Measurements from ENCODE around the gene CREBL2. TPM values are rescaled to one million over a fixed set of nuclear protein-coding genes. Genes with fewer than 3 reads are reported as not detected.
"Not testable (repeated sequence)": the region's sequence is repeated elsewhere in the genome, so short reads cannot be mapped to it uniquely, and the experiment has no call there.

Gene CREBL2
- total RNA-seq, result 10 to 100 TPM; 16.8 to 20.2 TPM

- CTCF ChIA-PET, result interaction anchor here (0.7 to 1.4 kb wide), 4 partner anchors 10 to 125 kb away, joined by 3 to 4 read pairs (median 4); no protein-coding TSS in a partner anchor
- peaks cover 68% of the 10 kb centered on the region for H3K4me1 Mint-ChIP-seq
- peak within 1 kb of the TSS; percentile 98 for H3K27ac Mint-ChIP-seq
Measured at GRCh38 chr12:12611512-12612306, at the start of gene CREBL2. Gene CREBL2, plus strand, starts transcription at chr12:12611876. Its CDS starts 297 bp downstream, at chr12:12612173.

GRCh38 chr12:12562016-12562483 lies 49.6 kb upstream of the CREBL2 start:
- peaks cover 39% of the 10 kb centered on the region for H3K4me1 Mint-ChIP-seq
- H3K27me3 Mint-ChIP-seq, result no peaks in the 10 kb centered on the region
- DNase-seq (peak; percentile 45), ATAC-seq (no peak)
- POLR2A ChIA-PET, result interaction anchor here (0.6 to 1.4 kb wide), 2 partner anchors 50 to 157 kb away, joined by 3 to 5 read pairs; no protein-coding TSS in a partner anchor
- H3K4me3 Mint-ChIP-seq, result peak overlapping the region; percentile 84
- H3K27ac Mint-ChIP-seq, result peak overlapping the region; percentile 88
- intact Hi-C loops (cut with DNase I, micrococcal nuclease), result loop anchor here (1.0 to 5.0 kb wide), 16 partner anchors 20 to 555 kb away; partner anchors contain the start of genes BORCS5 (in 2 of the 2), CDKN1B (in 2 of the 2) and GPR19 (in 1 of the 2)
- CTCF ChIA-PET, result interaction anchor here (1.1 to 2.6 kb wide), 6 partner anchors 11 to 184 kb away, joined by 3 to 11 read pairs (median 5); no protein-coding TSS in a partner anchor
- H3K9me3 Mint-ChIP-seq (ENCODE audit: low read depth), result no peaks in the 10 kb centered on the region
- H3K36me3 Mint-ChIP-seq (ENCODE audit: low read depth), result peaks cover 23% of the 10 kb centered on the region

More at GRCh38 chr12:12611512-12612306, at the start of gene CREBL2:
- no peaks in the 10 kb centered on the region for H3K27me3 Mint-ChIP-seq
- ATAC-seq (peak; percentile 77), DNase-seq (peak; percentile 92)
- H3K36me3 Mint-ChIP-seq (ENCODE audit: low read depth), result peaks cover 14% of the 10 kb centered on the region
- H3K4me3 Mint-ChIP-seq, result peak within 1 kb of the TSS; percentile 93
- no peaks in the 10 kb centered on the region for H3K9me3 Mint-ChIP-seq (ENCODE audit: low read depth)
- intact Hi-C loops (cut with DNase I, micrococcal nuclease), result loop anchor here (1.0 to 5.0 kb wide), 9 partner anchors 34 to 255 kb away; partner anchors contain the start of genes BORCS5 (in 2 of the 2), GPR19 (in 2 of the 2) and CDKN1B (in 1 of the 2)
- POLR2A ChIA-PET, result interaction anchor here (0.5 to 1.6 kb wide), 6 partner anchors 49 to 255 kb away, joined by 3 to 10 read pairs (median 4); partner anchors contain the start of genes BORCS5 and DUSP16

- CTCF ChIA-PET, result interaction anchor here (0.6 to 2.6 kb wide), 21 partner anchors 8 to 747 kb away, joined by 3 to 26 read pairs (median 4); no protein-coding TSS in a partner anchor
- ATAC-seq (peak; percentile 76), DNase-seq (peak; percentile 82)
- POLR2A ChIA-PET, result interaction anchor here (0.6 to 1.4 kb wide), 7 partner anchors 11 to 217 kb away, joined by 3 to 6 read pairs (median 4); no protein-coding TSS in a partner anchor
- Mint-ChIP-seq H3K4me3 (peak within 1 kb of the TSS; percentile 84), H3K27me3 (no peaks in the 10 kb centered on the region), H3K4me1 (peaks cover 37% of the 10 kb centered on the region), H3K9me3 (ENCODE audit: low read depth) (no peaks in the 10 kb centered on the region), H3K27ac (peak within 1 kb of the TSS; percentile 88), H3K36me3 (ENCODE audit: low read depth) (peaks cover 20% of the 10 kb centered on the region)
- intact Hi-C loops (cut with DNase I, micrococcal nuclease), result loop anchor here (1.0 to 5.0 kb wide), 17 partner anchors 20 to 555 kb away; partner anchors contain the start of genes BORCS5 (in 2 of the 2), CDKN1B (in 2 of the 2) and GPR19 (in 1 of the 2)
Measured at GRCh38 chr12:12562585-12563261, 49.0 kb upstream of the CREBL2 start, which contains the start of gene DUSP16. Gene DUSP16, minus strand, starts transcription at chr12:12562863. Its CDS starts 41,765 bp downstream, at chr12:12521098.

GRCh38 chr12:12563290-12563928 lies 48.3 kb upstream of the CREBL2 start:
- no peaks in the 10 kb centered on the region for H3K9me3 Mint-ChIP-seq (ENCODE audit: low read depth)
- CTCF ChIA-PET, result interaction anchor here (0.6 to 2.6 kb wide), 29 partner anchors 8 to 747 kb away, joined by 3 to 26 read pairs (median 4); no protein-coding TSS in a partner anchor
- peak overlapping the region; percentile 84 for H3K27ac Mint-ChIP-seq
- peaks cover 30% of the 10 kb centered on the region for H3K4me1 Mint-ChIP-seq
- H3K4me3 Mint-ChIP-seq, result peak overlapping the region; percentile 78
- DNase-seq (no peak), ATAC-seq (no peak)
- H3K36me3 Mint-ChIP-seq (ENCODE audit: low read depth), result peaks cover 14% of the 10 kb centered on the region
- intact Hi-C loops (cut with DNase I, micrococcal nuclease), result loop anchor here (1.0 to 5.0 kb wide), 13 partner anchors 19 to 556 kb away; partner anchors contain the start of genes CDKN1B (in 2 of the 2) and BORCS5 (in 1 of the 2)
- POLR2A ChIA-PET, result interaction anchor here (0.6 to 1.4 kb wide), 8 partner anchors 12 to 217 kb away, joined by 3 to 6 read pairs (median 4); no protein-coding TSS in a partner anchor
- H3K27me3 Mint-ChIP-seq, result no peaks in the 10 kb centered on the region

GRCh38 chr12:12564911-12565310 lies 46.8 kb upstream of the CREBL2 start:
- no peak for ATAC-seq
- Mint-ChIP-seq H3K27ac (no peak overlapping the region), H3K27me3 (no peaks in the 10 kb centered on the region), H3K36me3 (ENCODE audit: low read depth) (peaks cover 6% of the 10 kb centered on the region), H3K9me3 (ENCODE audit: low read depth) (no peaks in the 10 kb centered on the region), H3K4me1 (peaks cover 20% of the 10 kb centered on the region), H3K4me3 (no peak overlapping the region)
- CTCF ChIA-PET, result interaction anchor here (0.7 to 2.6 kb wide), 17 partner anchors 8 to 193 kb away, joined by 3 to 26 read pairs (median 4); no protein-coding TSS in a partner anchor
- POLR2A ChIA-PET, result no interaction called here
- intact Hi-C loops (cut with DNase I, micrococcal nuclease), result loop anchor here (1.0 to 5.0 kb wide), 6 partner anchors 92 to 558 kb away; partner anchors contain the start of gene CDKN1B (in 1 of the 2)
- no peak for DNase-seq

- POLR2A ChIA-PET; intact Hi-C loops (cut with DNase I, micrococcal nuclease); DNase-seq; H3K27ac Mint-ChIP-seq; H3K9me3 Mint-ChIP-seq (ENCODE audit: low read depth); CTCF ChIA-PET; H3K4me3 Mint-ChIP-seq; H3K36me3 Mint-ChIP-seq (ENCODE audit: low read depth); H3K27me3 Mint-ChIP-seq; ATAC-seq: not testable (repeated sequence)
- peaks cover 14% of the 10 kb centered on the region for H3K4me1 Mint-ChIP-seq
Measured at GRCh38 chr12:12565971-12566370, 45.7 kb upstream of the CREBL2 start.

GRCh38 chr12:12572659-12573058 lies 39.0 kb upstream of the CREBL2 start:
- intact Hi-C loops (cut with DNase I, micrococcal nuclease), result no loop called here
- H3K27ac Mint-ChIP-seq, result no peak overlapping the region

GRCh38 chr12:12577786-12578185 lies 33.9 kb upstream of the CREBL2 start:
- ATAC-seq, result peak; percentile 30
- H3K9me3 Mint-ChIP-seq (ENCODE audit: low read depth), result no peaks in the 10 kb centered on the region
- intact Hi-C loops (cut with DNase I, micrococcal nuclease), result no loop called here
- H3K4me1 Mint-ChIP-seq, result peaks cover 15% of the 10 kb centered on the region
- H3K36me3 Mint-ChIP-seq (ENCODE audit: low read depth), result no peaks in the 10 kb centered on the region
- ChIA-PET CTCF (interaction anchor here (0.5 to 2.2 kb wide), 7 partner anchors 9 to 825 kb away, joined by 3 to 9 read pairs (median 3); partner anchors contain the start of gene DUSP16), POLR2A (no interaction called here)
- no peak for DNase-seq
- H3K4me3 Mint-ChIP-seq, result no peak overlapping the region
- no peaks in the 10 kb centered on the region for H3K27me3 Mint-ChIP-seq
- no peak overlapping the region for H3K27ac Mint-ChIP-seq

More at GRCh38 chr12:12572659-12573058, 39.0 kb upstream of the CREBL2 start:
- ATAC-seq (no peak), DNase-seq (no peak)
- Mint-ChIP-seq H3K36me3 (ENCODE audit: low read depth) (no peaks in the 10 kb centered on the region), H3K27me3 (no peaks in the 10 kb centered on the region), H3K4me1 (peaks cover 10% of the 10 kb centered on the region), H3K9me3 (ENCODE audit: low read depth) (no peaks in the 10 kb centered on the region), H3K4me3 (no peak overlapping the region)
- POLR2A ChIA-PET, result no interaction called here
- CTCF ChIA-PET, result interaction anchor here (0.6 to 2.9 kb wide), 5 partner anchors 9 to 165 kb away, joined by 3 to 11 read pairs (median 3); partner anchors contain the start of gene DUSP16

- H3K36me3 Mint-ChIP-seq (ENCODE audit: low read depth); H3K4me3 Mint-ChIP-seq; H3K27me3 Mint-ChIP-seq; DNase-seq; intact Hi-C loops (cut with DNase I, micrococcal nuclease); H3K9me3 Mint-ChIP-seq (ENCODE audit: low read depth); H3K27ac Mint-ChIP-seq; ATAC-seq; POLR2A ChIA-PET: not testable (repeated sequence)
- CTCF ChIA-PET, result interaction anchor here (0.6 to 1.0 kb wide), 3 partner anchors 70 to 514 kb away, joined by 3 to 6 read pairs (median 3); no protein-coding TSS in a partner anchor
- peaks cover 40% of the 10 kb centered on the region for H3K4me1 Mint-ChIP-seq
Measured at GRCh38 chr12:12580716-12581115, 31.0 kb upstream of the CREBL2 start.
